SHP77 (cell line): ENCODE data around the gene BCAM.

Source experiments
- DNase-seq, 2 experiments: peaks; one replicate each; lab custom pipeline; 2025; lab: John Stamatoyannopoulos, UW

BCAM gene

GRCh38 chr19:44789943-44790483, 18.9 kb upstream of the BCAM start:
- DNase-seq = no peak

- peak; percentile 78 to 91 for DNase-seq
These were observed 16.6 kb upstream of the BCAM start for GRCh38 chr19:44792281-44792680.

- no peak for DNase-seq
These were observed 14.3 kb upstream of the BCAM start for GRCh38 chr19:44794610-44795009.

DNA sequence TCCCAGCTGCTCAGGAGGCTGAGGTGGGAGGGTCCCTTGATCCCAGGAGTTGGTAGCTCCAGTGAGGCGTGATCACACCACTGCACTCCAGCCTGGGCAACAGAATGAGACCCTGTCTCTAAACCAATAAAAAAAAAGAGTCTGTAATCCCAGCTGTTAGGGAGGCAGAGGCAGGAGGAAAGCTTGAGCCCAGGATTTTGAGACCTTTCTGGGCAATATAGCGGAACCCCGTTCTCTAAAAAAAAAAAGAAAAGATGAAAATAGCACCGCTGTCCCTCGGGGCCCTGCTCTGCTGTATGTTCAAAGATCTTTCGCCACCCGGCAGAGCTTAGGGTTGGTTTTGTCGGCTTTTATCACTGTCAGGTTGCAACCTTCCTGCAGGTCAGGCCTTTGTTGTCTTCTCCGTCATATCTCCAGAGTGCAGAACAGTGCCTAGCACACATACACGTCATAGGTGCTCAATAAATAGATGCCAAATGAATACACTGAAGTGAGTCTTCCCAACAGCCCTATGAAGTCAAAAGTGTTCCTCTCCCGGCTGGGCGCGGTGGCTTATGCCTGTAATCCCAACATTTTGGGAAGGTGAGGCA, 13.4 kb upstream of the BCAM start:
- no peak for DNase-seq

- DNase-seq = peak; percentile 82 to 92
These were observed 12.2 kb upstream of the BCAM start for GRCh38 chr19:44796701-44797115.

- no peak for DNase-seq
These were observed 9.1 kb upstream of the BCAM start for GRCh38 chr19:44799627-44800346.

DNA sequence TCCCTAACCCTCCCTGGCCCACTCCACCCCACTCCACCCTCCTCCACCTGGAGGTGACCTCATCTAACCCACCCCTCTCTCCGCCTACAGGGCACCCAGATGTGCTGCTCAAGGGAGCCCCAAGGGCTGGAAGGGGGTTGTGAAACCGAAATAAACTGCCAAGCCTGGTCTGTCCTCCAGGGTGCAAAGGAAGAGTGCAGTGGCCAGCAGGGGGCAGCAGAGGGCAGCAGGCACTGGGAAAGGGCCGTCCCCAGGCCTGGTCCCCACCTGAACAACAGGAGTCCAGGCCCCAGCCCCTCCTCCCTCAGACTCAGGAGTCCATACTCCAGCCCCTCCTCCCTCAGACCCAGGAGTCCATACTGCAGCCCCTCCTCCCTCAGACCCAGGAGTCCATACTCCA, 8.4 kb upstream of the BCAM start:
- peak; percentile 61 to 77 for DNase-seq

- no peak for DNase-seq
These were observed 5.2 kb upstream of the BCAM start for GRCh38 chr19:44803442-44804428.

DNA sequence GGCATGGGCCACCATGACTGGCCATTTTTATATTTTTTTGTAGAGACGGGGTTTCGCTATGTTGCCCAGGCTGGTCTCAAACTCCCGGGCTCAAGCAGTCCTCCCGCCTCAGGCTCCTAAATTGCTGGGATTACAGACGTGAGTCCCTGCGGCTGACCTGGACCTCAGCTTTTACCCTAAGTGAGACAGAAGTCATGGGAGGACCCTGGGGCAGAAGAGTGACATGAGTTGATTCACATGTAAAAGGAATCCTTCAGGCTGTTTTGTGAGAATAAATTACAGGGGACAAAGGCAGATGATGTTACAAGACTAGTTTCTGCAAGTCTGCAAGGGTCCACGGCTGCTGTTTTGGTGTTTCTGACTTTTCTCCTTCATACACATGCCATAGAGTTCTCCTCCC, 2.6 kb upstream of the BCAM start:
- no peak for DNase-seq

- DNase-seq = peak; percentile 91 to 92
These were observed 1.7 kb upstream of the BCAM start for GRCh38 chr19:44807162-44807561.

DNA sequence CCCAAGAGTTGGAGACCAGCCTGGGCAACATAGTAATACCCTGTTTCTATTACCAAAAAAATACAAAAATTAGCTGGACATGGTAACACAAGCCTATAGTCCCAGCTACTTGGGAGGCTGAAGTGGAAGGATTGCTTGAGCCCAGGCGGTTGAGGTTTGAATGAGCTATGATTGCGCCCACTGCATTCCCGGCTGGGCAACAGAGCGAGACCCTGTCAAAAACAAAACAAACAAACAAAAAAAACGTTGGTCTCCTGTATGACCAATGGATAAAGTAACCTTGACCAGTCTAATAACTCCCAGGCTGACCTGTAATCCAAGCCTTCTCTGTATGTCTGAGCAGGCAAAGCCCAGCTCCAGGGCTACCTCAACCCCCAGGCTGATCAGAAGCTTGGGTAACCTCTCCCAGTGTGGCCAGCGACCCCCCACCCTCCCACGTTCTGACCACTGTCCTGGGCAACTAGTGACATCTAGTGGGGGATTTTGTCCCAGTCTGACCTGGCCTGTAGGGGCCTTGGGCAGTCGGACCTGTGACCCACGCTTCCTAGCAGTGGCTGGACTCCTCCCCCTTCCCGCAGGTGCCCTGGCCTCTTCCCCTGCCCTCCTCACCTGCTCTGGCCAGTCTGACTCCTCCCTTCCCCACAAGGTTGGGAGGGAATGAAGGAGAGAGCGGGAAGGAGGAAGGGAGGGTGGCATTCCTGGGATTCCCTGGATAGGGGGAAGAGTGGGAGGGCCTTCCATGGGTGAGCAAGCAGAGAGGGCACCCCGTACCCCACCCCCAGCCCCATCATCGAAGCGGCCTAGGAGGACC, 1.0 kb upstream of the BCAM start:
- peak; percentile 42 to 56 for DNase-seq

GRCh38 chr19:44809577-44810233, 802 bp downstream of the BCAM start:
- no peak for DNase-seq

DNA sequence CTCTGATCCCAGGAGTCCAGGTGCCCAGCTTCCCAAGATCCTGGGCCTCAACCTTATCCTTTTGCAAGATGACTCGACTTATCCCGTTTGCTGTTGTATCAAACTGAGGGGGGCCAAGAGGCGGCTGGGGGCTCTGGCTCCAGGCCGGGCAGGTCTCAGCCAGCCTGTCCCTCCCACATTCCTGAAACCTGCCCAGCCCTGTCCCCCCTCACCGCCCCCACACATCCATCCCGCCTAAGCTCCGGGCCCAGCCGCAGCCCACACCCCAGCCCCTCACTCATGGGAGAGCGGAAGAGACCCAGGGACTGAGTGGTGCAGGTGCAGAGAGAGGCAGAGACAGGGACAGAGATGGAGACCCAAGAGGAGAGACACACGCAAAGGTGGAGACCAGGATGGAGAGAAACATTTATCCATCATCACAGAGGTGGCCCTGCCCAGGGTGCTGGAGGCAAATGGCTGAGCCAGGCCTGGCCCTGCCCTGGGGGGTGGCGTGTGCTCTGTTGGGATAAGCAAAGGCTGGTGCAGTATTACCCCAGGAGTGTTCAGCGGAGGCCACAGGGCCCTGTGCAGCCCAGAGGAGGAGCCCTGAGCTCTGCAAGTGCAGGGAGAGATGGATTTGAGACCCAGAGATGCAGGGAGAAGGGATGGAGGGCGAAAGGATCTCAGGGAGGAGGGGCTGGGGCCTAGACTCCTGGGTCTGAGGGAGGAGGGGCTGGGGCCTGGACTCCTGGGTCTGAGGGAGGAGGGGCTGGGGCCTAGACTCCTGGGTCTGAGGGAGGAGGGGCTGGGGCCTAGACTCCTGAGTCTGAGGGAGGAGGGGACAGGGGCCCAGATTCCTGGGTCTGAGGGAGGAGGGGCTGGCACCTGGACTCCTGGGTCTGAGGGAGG, 1.6 kb downstream of the BCAM start:
- no peak for DNase-seq

DNA sequence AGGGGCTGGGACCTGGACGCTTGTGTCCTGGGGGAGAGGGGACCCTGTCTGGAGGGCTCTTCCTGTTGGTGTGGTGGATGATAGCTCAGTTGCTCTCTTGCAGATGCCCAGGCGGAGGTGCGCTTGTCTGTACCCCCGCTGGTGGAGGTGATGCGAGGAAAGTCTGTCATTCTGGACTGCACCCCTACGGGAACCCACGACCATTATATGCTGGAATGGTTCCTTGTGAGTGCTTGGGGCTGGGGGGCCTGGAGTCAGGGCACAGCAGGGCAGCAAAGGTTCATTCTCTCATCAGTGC, 2.2 kb downstream of the BCAM start:
- DNase-seq = no peak

- no peak for DNase-seq
These were observed 3.3 kb downstream of the BCAM start for GRCh38 chr19:44812142-44812718.

- no peak for DNase-seq
These were observed 4.4 kb downstream of the BCAM start for GRCh38 chr19:44813070-44813840.

GRCh38 chr19:44813841-44814470, 5.1 kb downstream of the BCAM start:
- no peak for DNase-seq

DNA sequence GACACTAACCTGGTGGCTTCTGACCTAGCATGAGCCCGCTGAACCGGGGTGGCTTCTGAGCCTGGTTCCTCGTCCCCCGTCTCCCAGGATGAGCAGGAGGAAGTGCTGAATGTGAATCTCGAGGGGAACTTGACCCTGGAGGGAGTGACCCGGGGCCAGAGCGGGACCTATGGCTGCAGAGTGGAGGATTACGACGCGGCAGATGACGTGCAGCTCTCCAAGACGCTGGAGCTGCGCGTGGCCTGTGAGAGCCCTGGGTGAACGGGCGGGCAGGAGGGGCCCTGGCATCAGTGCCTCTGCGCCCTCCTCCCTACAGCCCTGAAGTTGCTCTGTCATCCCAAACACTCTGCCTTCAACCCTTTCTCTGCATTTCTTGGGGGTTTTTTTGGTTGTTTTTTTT, 5.6 kb downstream of the BCAM start:
- DNase-seq = no peak

DNA sequence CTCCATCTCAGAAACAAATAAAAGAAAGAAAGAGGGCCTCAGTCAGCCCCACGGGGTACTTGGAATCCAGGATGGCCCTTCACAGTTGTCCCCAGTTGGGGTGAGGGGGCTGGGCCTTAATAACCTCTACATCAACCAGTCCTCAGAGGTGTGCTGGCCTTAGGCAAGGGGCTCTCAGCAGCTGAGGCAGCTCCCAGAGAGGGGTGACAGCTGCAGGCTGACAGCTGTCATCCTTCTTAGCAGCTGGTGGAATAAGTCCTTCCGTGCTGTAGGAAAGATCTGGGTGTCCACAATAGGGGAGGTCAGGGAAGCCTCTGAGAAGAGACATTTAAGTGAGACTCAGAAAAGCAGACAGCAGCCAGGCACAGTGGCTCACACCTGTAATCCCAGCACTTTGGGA, 7.4 kb downstream of the BCAM start:
- peak; percentile 20 to 41 for DNase-seq
